Fibroblast of skin of right quadriceps (primary cell): ENCODE measurements around the gene DCK.
"Not testable (repeated sequence)": the region's sequence is repeated elsewhere in the genome, so short reads cannot be mapped to it uniquely, and the experiment has no call there.

Experiments used
- DNase-seq: peaks from one replicate; pipeline ENCODE4 v3.0.0-alpha.2; 2013

The DCK gene

GRCh38 chr4:71004281-71004851, 10.9 kb downstream of the DCK start:
- no peak for DNase-seq

- DNase-seq = not testable (repeated sequence)
Observed at GRCh38 chr4:71005025-71005424, 11.6 kb downstream of the DCK start.

GRCh38 chr4:71006203-71006907, 12.9 kb downstream of the DCK start:
- no peak for DNase-seq

- no peak for DNase-seq
Observed at GRCh38 chr4:71008196-71008595, 14.7 kb downstream of the DCK start.

GRCh38 chr4:71009086-71009485, 15.6 kb downstream of the DCK start:
- DNase-seq = peak; percentile 72

GRCh38 chr4:71009890-71010588, 16.6 kb downstream of the DCK start:
- peak; percentile 50 for DNase-seq

GRCh38 chr4:71011451-71011850, 18.0 kb downstream of the DCK start:
- no peak for DNase-seq

- not testable (repeated sequence) for DNase-seq
Observed at GRCh38 chr4:71017391-71017790, 23.9 kb downstream of the DCK start.

GRCh38 chr4:71020611-71021010, 27.2 kb downstream of the DCK start:
- no peak for DNase-seq

GRCh38 chr4:71025654-71026053, 32.2 kb downstream of the DCK start:
- DNase-seq = no peak

- peak; percentile 86 for DNase-seq
Observed at GRCh38 chr4:71026086-71026485, 32.6 kb downstream of the DCK start.

- DNase-seq = no peak
Observed at GRCh38 chr4:71027611-71028010, 34.2 kb downstream of the DCK start.

GRCh38 chr4:71029504-71029903, 36.1 kb downstream of the DCK start:
- DNase-seq = no peak

- DNase-seq = peak; percentile 89
Observed at GRCh38 chr4:71032106-71032505, 38.7 kb downstream of the DCK start.

- no peak for DNase-seq
Observed at GRCh38 chr4:71045256-71045655, 51.8 kb downstream of the DCK start.

- DNase-seq = no peak
Observed at GRCh38 chr4:71049395-71049794, 55.9 kb downstream of the DCK start.

GRCh38 chr4:71050809-71051208, 57.4 kb downstream of the DCK start:
- DNase-seq = no peak

- no peak for DNase-seq
Observed at GRCh38 chr4:71052034-71052433, 58.6 kb downstream of the DCK start.

- no peak for DNase-seq
Observed at GRCh38 chr4:71052716-71053115, 59.3 kb downstream of the DCK start.

- not testable (repeated sequence) for DNase-seq
Observed at GRCh38 chr4:71053613-71054012, 60.2 kb downstream of the DCK start.

- not testable (repeated sequence) for DNase-seq
Observed at GRCh38 chr4:71059573-71059972, 66.1 kb downstream of the DCK start.

- DNase-seq = no peak
Observed at GRCh38 chr4:71062436-71062835, 69.0 kb downstream of the DCK start.

GRCh38 chr4:71063711-71064110, 70.3 kb downstream of the DCK start:
- no peak for DNase-seq

- no peak for DNase-seq
Observed at GRCh38 chr4:71064521-71064920, 71.1 kb downstream of the DCK start.
